Right lobe of liver (tissue), 4 donors: Measurements from ENCODE around the gene NUDT4.

Experiments used
- POLR2A ChIP-seq: fragments of 450-650 bp; IDR thresholded peaks from one replicate; pipeline ENCODE4 v1.6.1; 2017; ENCODE audit warnings: antibody characterized with exemption, mild to moderate bottlenecking
- TF ChIP-seq, protein P1 (sequence below), 4 donors: fragments of 200-600 bp in 3 of 4; fragments of 450-650 bp in 1 of 4; IDR thresholded peaks; one replicate each; pipeline versions ENCODE4 v1.5.1 to v1.8.0; 2016 to 2022; ENCODE audit warnings: antibody characterized with exemption in 4 of 4, mild to moderate bottlenecking in 2 of 4
- donor health status: DM: no; HTN: no; CAD: no.
- donor health status: DM: no; HTN: no; CAD: no.
- donor health status: DM: no; HTN: yes; CAD: no.

DNA sequence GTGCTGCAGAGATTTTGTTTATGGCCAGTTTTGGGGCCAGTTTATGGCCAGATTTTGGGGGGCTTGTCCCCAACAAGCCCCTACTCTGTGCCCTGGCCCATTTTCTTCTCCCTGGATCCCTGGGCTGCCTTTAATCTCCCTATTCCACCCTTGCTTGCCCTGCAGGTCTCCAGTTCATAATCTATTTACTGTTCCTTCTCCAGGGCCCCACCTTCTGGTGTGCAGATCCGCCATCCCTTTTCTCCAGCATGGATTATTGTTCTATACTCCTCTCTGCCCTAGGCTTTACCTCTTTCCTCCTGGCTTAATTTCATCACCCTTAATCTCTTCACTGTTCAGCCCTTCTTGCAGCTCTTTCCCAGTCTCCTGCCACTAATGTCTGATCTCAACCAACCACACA is 26.0 kb upstream of the NUDT4 start:
- no peak for TF ChIP-seq POLR2A
- TF ChIP-seq, protein P1, sequence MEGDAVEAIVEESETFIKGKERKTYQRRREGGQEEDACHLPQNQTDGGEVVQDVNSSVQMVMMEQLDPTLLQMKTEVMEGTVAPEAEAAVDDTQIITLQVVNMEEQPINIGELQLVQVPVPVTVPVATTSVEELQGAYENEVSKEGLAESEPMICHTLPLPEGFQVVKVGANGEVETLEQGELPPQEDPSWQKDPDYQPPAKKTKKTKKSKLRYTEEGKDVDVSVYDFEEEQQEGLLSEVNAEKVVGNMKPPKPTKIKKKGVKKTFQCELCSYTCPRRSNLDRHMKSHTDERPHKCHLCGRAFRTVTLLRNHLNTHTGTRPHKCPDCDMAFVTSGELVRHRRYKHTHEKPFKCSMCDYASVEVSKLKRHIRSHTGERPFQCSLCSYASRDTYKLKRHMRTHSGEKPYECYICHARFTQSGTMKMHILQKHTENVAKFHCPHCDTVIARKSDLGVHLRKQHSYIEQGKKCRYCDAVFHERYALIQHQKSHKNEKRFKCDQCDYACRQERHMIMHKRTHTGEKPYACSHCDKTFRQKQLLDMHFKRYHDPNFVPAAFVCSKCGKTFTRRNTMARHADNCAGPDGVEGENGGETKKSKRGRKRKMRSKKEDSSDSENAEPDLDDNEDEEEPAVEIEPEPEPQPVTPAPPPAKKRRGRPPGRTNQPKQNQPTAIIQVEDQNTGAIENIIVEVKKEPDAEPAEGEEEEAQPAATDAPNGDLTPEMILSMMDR (IDR thresholded peaks at IDR 0.05), result no peak
